Caco-2 (cell line): ENCODE measurements around the gene RAB13. TPM values are rescaled to one million over a fixed set of nuclear protein-coding genes. Genes with fewer than 3 reads are reported as not detected.
"Not testable (repeated sequence)": the region's sequence is repeated elsewhere in the genome, so short reads cannot be mapped to it uniquely, and the experiment has no call there.

Experiments
- BruUV-seq: library from RNA; stranded (reverse); fragments of 400-500 nt; replicated peaks from 2 replicates; lab custom pipeline; 2021; lab: Mats Ljungman, UMichigan
- CTCF ChIA-PET: fragments of 300-600 bp; sonication (Branson Sonifier 250); formaldehyde crosslinking; loops from one replicate; lab custom pipeline; 2022; ENCODE audit warnings: antibody characterized with exemption; lab: Charles Lee
- POLR2A ChIA-PET: fragments of 300-600 bp; sonication (Branson Sonifier 250); formaldehyde crosslinking; loops from one replicate; lab custom pipeline; 2022; ENCODE audit warnings: antibody characterized with exemption; lab: Charles Lee
- DNase-seq, 2 experiments: peaks; one replicate each; pipeline versions ENCODE4 v3.0.0 to v3.0.0-alpha.2; 2020 to 2022
- H3K27me3 ChIP-seq: replicated peaks from 2 replicates; pipeline ENCODE4 v1.6.0; 2011; ENCODE audit warnings: low read length; ENCODE audit not compliant: control insufficient read depth, insufficient read depth
- H3K36me3 ChIP-seq: 2 replicates; pipeline ENCODE4 v1.5.1; 2011; ENCODE audit warnings: low read length; ENCODE audit not compliant: control insufficient read depth, insufficient read depth
- H3K4me1 ChIP-seq: fragments of 250-450 bp; sonication (Bioruptor Pico); 2 replicates; pipeline ENCODE4 v1.5.1; 2020; ENCODE audit warnings: mild to moderate bottlenecking
- H3K4me3 ChIP-seq: 2 replicates; pipeline ENCODE4 v1.5.1; 2011; ENCODE audit warnings: low read depth, mild to moderate bottlenecking, control low read depth, low read length
- H3K9me3 ChIP-seq: fragments of 250-450 bp; sonication (Bioruptor Pico); 2 replicates; pipeline ENCODE4 v1.5.1; 2020; ENCODE audit warnings: mild to moderate bottlenecking, moderate library complexity
- H3K27ac Mint-ChIP-seq: one replicate; pipeline ENCODE4 v1.8.0; 2022; ENCODE audit warnings: mixed read lengths; ENCODE audit not compliant: unreplicated experiment
- H3K27me3 Mint-ChIP-seq: one replicate; pipeline ENCODE4 v1.8.0; 2022; ENCODE audit warnings: mixed read lengths; ENCODE audit not compliant: insufficient read depth, unreplicated experiment
- H3K36me3 Mint-ChIP-seq: one replicate; pipeline ENCODE4 v1.8.0; 2022; ENCODE audit warnings: mild to moderate bottlenecking, mixed read lengths; ENCODE audit not compliant: insufficient read depth, unreplicated experiment
- H3K4me1 Mint-ChIP-seq: one replicate; pipeline ENCODE4 v1.8.0; 2022; ENCODE audit warnings: low read depth, mixed read lengths; ENCODE audit not compliant: unreplicated experiment
- H3K4me3 Mint-ChIP-seq: one replicate; pipeline ENCODE4 v1.8.0; 2022; ENCODE audit warnings: mild to moderate bottlenecking, moderate library complexity, mixed read lengths; ENCODE audit not compliant: unreplicated experiment
- H3K9me3 Mint-ChIP-seq: one replicate; pipeline ENCODE4 v1.8.0; 2022; ENCODE audit warnings: mixed read lengths; ENCODE audit not compliant: unreplicated experiment
- CTCF ChIP-seq, 2 experiments: fragments of 200-600 bp in 1 of 2; IDR thresholded peaks; 1 replicate in 1 of 2; 2 replicates in 1 of 2; pipeline versions ENCODE4 v1.5.1 to v1.8.0; 2011 to 2022; ENCODE audit warnings: antibody characterized with exemption in 1 of 2, control low read depth in 1 of 2, inconsistent platforms in 1 of 2, low read depth in 1 of 2, low read length in 1 of 2, mild to moderate bottlenecking in 1 of 2, moderate library complexity in 1 of 2; ENCODE audit not compliant: insufficient read depth in 1 of 2, severe bottlenecking in 1 of 2, unreplicated experiment in 1 of 2
- intact Hi-C: fragments of 100-400 bp; cut with micrococcal nuclease; formaldehyde crosslinking; loops from one replicate; pipeline ENCODE4 v1.10.0; 2022; ENCODE audit not compliant: unreplicated experiment
- total RNA-seq: library from RNA; stranded (reverse); gene quantifications from 2 replicates; pipeline ENCODE4 v1.2.3, GENCODE V29; 2022

The RAB13 gene
- total RNA-seq, 1 experiment from 2014 or later = 79.3 TPM

GRCh38 chr1:154019269-154019668 lies 33.1 kb upstream of the RAB13 start:
- Mint-ChIP-seq H3K36me3 (no peaks in the 10 kb centered on the region), H3K27ac (no peak overlapping the region), H3K9me3 (no peaks in the 10 kb centered on the region), H3K27me3 (no peaks in the 10 kb centered on the region), H3K4me1 (peaks cover 10% of the 10 kb centered on the region), H3K4me3 (no peak overlapping the region)
- BruUV-seq = no TSS peak
- H3K9me3 ChIP-seq = no peaks in the 10 kb centered on the region
- H3K4me3 ChIP-seq = no peak overlapping the region
- POLR2A ChIA-PET = no interaction called here
- H3K4me1 ChIP-seq = peaks cover 3% of the 10 kb centered on the region; the same call in 1 of the 2 replicates
- CTCF ChIA-PET = no interaction called here
- DNase-seq = no peak
- H3K27me3 ChIP-seq = no peaks in the 10 kb centered on the region
- intact Hi-C loops = no loop called here
- H3K36me3 ChIP-seq = no peaks in the 10 kb centered on the region
- no peak for TF ChIP-seq CTCF (IDR thresholded peaks at IDR 0.05; ENCODE audit: insufficient read depth in 1 of 2, low read depth in 1 of 2, low read length in 1 of 2, severe bottlenecking in 1 of 2, unreplicated experiment in 1 of 2)

- H3K27me3 Mint-ChIP-seq = no peaks in the 10 kb centered on the region
- CTCF ChIA-PET = interaction anchor here (0.8 kb wide), 1 partner anchor 90 kb away, joined by 3 read pairs; no protein-coding TSS in a partner anchor
- H3K4me3 Mint-ChIP-seq = no peak overlapping the region
- H3K9me3 ChIP-seq = no peaks in the 10 kb centered on the region
- H3K36me3 ChIP-seq = no peaks in the 10 kb centered on the region
- POLR2A ChIA-PET = no interaction called here
- H3K4me3 ChIP-seq = no peak overlapping the region
- no peak for TF ChIP-seq CTCF (IDR thresholded peaks at IDR 0.05; ENCODE audit: insufficient read depth in 1 of 2, low read depth in 1 of 2, low read length in 1 of 2, severe bottlenecking in 1 of 2, unreplicated experiment in 1 of 2)
- intact Hi-C loops = no loop called here
- H3K36me3 Mint-ChIP-seq = no peaks in the 10 kb centered on the region
- peaks cover 13% of the 10 kb centered on the region for H3K4me1 Mint-ChIP-seq
- no TSS peak for BruUV-seq
- H3K27me3 ChIP-seq = no peaks in the 10 kb centered on the region
- no peak for DNase-seq
- H3K4me1 ChIP-seq = peaks cover 6% of the 10 kb centered on the region; the same call in 1 of the 2 replicates
- H3K27ac Mint-ChIP-seq = no peak overlapping the region
- H3K9me3 Mint-ChIP-seq = no peaks in the 10 kb centered on the region
Observed at GRCh38 chr1:154014154-154014907, 28.2 kb upstream of the RAB13 start.

- BruUV-seq, H3K4me3 ChIP-seq, H3K27me3 Mint-ChIP-seq, H3K27me3 ChIP-seq, H3K9me3 Mint-ChIP-seq, DNase-seq, CTCF ChIA-PET, POLR2A ChIA-PET, H3K36me3 ChIP-seq, H3K36me3 Mint-ChIP-seq, H3K9me3 ChIP-seq, intact Hi-C loops, H3K4me3 Mint-ChIP-seq, H3K27ac Mint-ChIP-seq, H3K4me1 ChIP-seq: not testable (repeated sequence)
- H3K4me1 Mint-ChIP-seq = peaks cover 13% of the 10 kb centered on the region
Observed at GRCh38 chr1:154012543-154012942, 26.4 kb upstream of the RAB13 start.
